HG03097 (cell line): Measurements from ENCODE around the gene CD27.
"Not testable (repeated sequence)": the region's sequence is repeated elsewhere in the genome, so short reads cannot be mapped to it uniquely, and the experiment has no call there.

Experiments
- ATAC-seq: cut with Tn5 transposase; IDR thresholded peaks from one replicate; pipeline ENCODE4 v1.9.1; 2021; ENCODE audit not compliant: unreplicated experiment, low FRiP score

The CD27 gene

GRCh38 chr12:6444704-6445688 lies at the start of gene CD27:
Gene CD27, plus strand, starts transcription at chr12:6444955. Its CDS starts 141 bp downstream, at chr12:6445096.
- no peak for ATAC-seq

GRCh38 chr12:6396031-6396430 lies 48.7 kb upstream of the CD27 start:
- ATAC-seq: no peak

- ATAC-seq: no peak
Measured at GRCh38 chr12:6399884-6400644, 44.7 kb upstream of the CD27 start.

GRCh38 chr12:6404390-6404789 lies 40.4 kb upstream of the CD27 start:
- no peak for ATAC-seq

GRCh38 chr12:6405963-6406362 lies 38.8 kb upstream of the CD27 start:
- no peak for ATAC-seq

- no peak for ATAC-seq
Measured at GRCh38 chr12:6407236-6407954, 37.4 kb upstream of the CD27 start.

- no peak for ATAC-seq
Measured at GRCh38 chr12:6416596-6416995, 28.2 kb upstream of the CD27 start.

GRCh38 chr12:6418796-6419195 lies 26.0 kb upstream of the CD27 start:
- no peak for ATAC-seq

GRCh38 chr12:6420364-6420763 lies 24.4 kb upstream of the CD27 start:
- ATAC-seq: no peak

GRCh38 chr12:6423267-6424007 lies 21.3 kb upstream of the CD27 start:
- no peak for ATAC-seq

- no peak for ATAC-seq
Measured at GRCh38 chr12:6424008-6424347, 20.8 kb upstream of the CD27 start.

GRCh38 chr12:6424866-6425265 lies 19.9 kb upstream of the CD27 start:
- no peak for ATAC-seq

GRCh38 chr12:6425590-6426531 lies 18.9 kb upstream of the CD27 start:
- ATAC-seq: no peak

- ATAC-seq: peak; percentile 68
Measured at GRCh38 chr12:6426882-6427671, 17.7 kb upstream of the CD27 start.

GRCh38 chr12:6427796-6428195 lies 17.0 kb upstream of the CD27 start:
- not testable (repeated sequence) for ATAC-seq

GRCh38 chr12:6428326-6428725 lies 16.4 kb upstream of the CD27 start:
- no peak for ATAC-seq

GRCh38 chr12:6430124-6430989 lies 14.4 kb upstream of the CD27 start:
- no peak for ATAC-seq

GRCh38 chr12:6432991-6433390 lies 11.8 kb upstream of the CD27 start:
- ATAC-seq: no peak
